Large intestine (tissue), 12 donors: ENCODE data around the gene COL1A2. TPM values are rescaled to one million over a fixed set of nuclear protein-coding genes. Genes with fewer than 3 reads are reported as not detected.

Experiments used
- DNase-seq, 2 donors: peaks; one replicate each; pipeline versions ENCODE4 v3.0.0 to v3.0.0-alpha.2; 2013
- H3K27ac ChIP-seq: one replicate; pipeline ENCODE4 v1.5.1; 2013; ENCODE audit warnings: low read length
- H3K27me3 ChIP-seq: 2 replicates; pipeline ENCODE4 v1.6.1; 2013; ENCODE audit warnings: low read length; ENCODE audit not compliant: control insufficient read depth, insufficient read depth
- H3K36me3 ChIP-seq: 2 replicates; pipeline ENCODE4 v1.6.1; 2013; ENCODE audit warnings: low read length; ENCODE audit not compliant: control insufficient read depth, insufficient read depth
- H3K4me1 ChIP-seq: one replicate; pipeline ENCODE4 v1.6.1; 2013; ENCODE audit warnings: low read length; ENCODE audit not compliant: control insufficient read depth, insufficient read depth
- H3K4me3 ChIP-seq: one replicate; pipeline ENCODE4 v1.5.1; 2013; ENCODE audit warnings: low read length
- H3K9me3 ChIP-seq: one replicate; pipeline ENCODE4 v1.6.1; 2013; ENCODE audit warnings: mild to moderate bottlenecking, low read depth, low read length, moderate library complexity; ENCODE audit not compliant: control insufficient read depth
- WGBS: methylation state at CpG from one replicate; pipeline ENCODE4 v1.1.5; 2013; ENCODE audit warnings: low lambda C conversion rate; ENCODE audit not compliant: insufficient coverage; 5-methylcytosine and 5-hydroxymethylcytosine counted together
- long read RNA-seq, 11 donors: transcript quantifications; one replicate each; lab custom pipeline, GENCODE V29; 2026
- polyA plus RNA-seq: library from polyadenylated mRNA; unstranded; fragments of 120-200 nt; gene quantifications from one replicate; pipeline ENCODE4 v1.2.1, GENCODE V29; 2013

Gene COL1A2
- polyA plus RNA-seq: 532 TPM
- long read RNA-seq, donor 1, partial matches to known transcripts: 118 of 127 reads
- long read RNA-seq, donor 1, other reads (novel, unspliced or antisense): 0 of 127 reads
- long read RNA-seq, donor 2, transcript COL1A2-203 (4 exons, 1,123 nt): major isoform, 11 of 322 reads
- long read RNA-seq, donor 2, transcript COL1A2-205 (4 exons, 656 nt): minor isoform, 6 of 322 reads
- long read RNA-seq, donor 2, partial matches to known transcripts: 283 of 322 reads
- long read RNA-seq, donor 2, other reads (novel, unspliced or antisense): 20 of 322 reads
- long read RNA-seq, donor 3, transcript COL1A2-203 (4 exons, 1,123 nt): major isoform, 8 of 88 reads
- long read RNA-seq, donor 3, partial matches to known transcripts: 52 of 88 reads
- long read RNA-seq, donor 3, other reads (novel, unspliced or antisense): 25 of 88 reads
- long read RNA-seq, donor 4, partial matches to known transcripts: 18 of 18 reads
- long read RNA-seq, donor 4, other reads (novel, unspliced or antisense): 0 of 18 reads
- long read RNA-seq, donor 5, transcript COL1A2-203 (4 exons, 1,123 nt): major isoform, 6 of 161 reads
- long read RNA-seq, donor 5, transcript COL1A2-205 (4 exons, 656 nt): major isoform, 6 of 161 reads
- long read RNA-seq, donor 5, partial matches to known transcripts: 119 of 161 reads
- long read RNA-seq, donor 5, other reads (novel, unspliced or antisense): 29 of 161 reads
- long read RNA-seq, donor 6, transcript COL1A2-203 (4 exons, 1,123 nt): major isoform, 8 of 203 reads
- long read RNA-seq, donor 6, partial matches to known transcripts: 167 of 203 reads
- long read RNA-seq, donor 6, other reads (novel, unspliced or antisense): 25 of 203 reads
- long read RNA-seq, donor 7, transcript COL1A2-203 (4 exons, 1,123 nt): major isoform, 8 of 204 reads
- long read RNA-seq, donor 7, partial matches to known transcripts: 157 of 204 reads
- long read RNA-seq, donor 7, other reads (novel, unspliced or antisense): 34 of 204 reads
- long read RNA-seq, donor 8, transcript COL1A2-205 (4 exons, 656 nt): minor isoform, 12 of 281 reads
- long read RNA-seq, donor 8, transcript COL1A2-203 (4 exons, 1,123 nt): major isoform, 16 of 281 reads
- long read RNA-seq, donor 8, partial matches to known transcripts: 205 of 281 reads
- long read RNA-seq, donor 8, other reads (novel, unspliced or antisense): 47 of 281 reads
- long read RNA-seq, donor 9, transcript COL1A2-203 (4 exons, 1,123 nt): major isoform, 5 of 75 reads
- long read RNA-seq, donor 9, partial matches to known transcripts: 46 of 75 reads
- long read RNA-seq, donor 9, other reads (novel, unspliced or antisense): 20 of 75 reads
- long read RNA-seq, donor 10, transcript COL1A2-203 (4 exons, 1,123 nt): major isoform, 8 of 168 reads
- long read RNA-seq, donor 10, transcript COL1A2-205 (4 exons, 656 nt): minor isoform, 5 of 168 reads
- long read RNA-seq, donor 10, partial matches to known transcripts: 131 of 168 reads
- long read RNA-seq, donor 10, other reads (novel, unspliced or antisense): 22 of 168 reads
- long read RNA-seq, donor 11, transcript COL1A2-203 (4 exons, 1,123 nt): major isoform, 10 of 156 reads
- long read RNA-seq, donor 11, partial matches to known transcripts: 86 of 156 reads
- long read RNA-seq, donor 11, other reads (novel, unspliced or antisense): 53 of 156 reads

- H3K27ac ChIP-seq: peak within 1 kb of the TSS; percentile 83
- peaks cover 19% of the 10 kb centered on the region for H3K27me3 ChIP-seq
- no peaks in the 10 kb centered on the region for H3K36me3 ChIP-seq
- no CpG with 5 or more reads among the region's 32 CpGs for WGBS
- peak within 1 kb of the TSS; percentile 61 for H3K4me3 ChIP-seq
- peaks cover 4% of the 10 kb centered on the region for H3K9me3 ChIP-seq
- H3K4me1 ChIP-seq: peaks cover 11% of the 10 kb centered on the region
- peak; percentile 60 to 70 for DNase-seq
These were observed at the start of gene COL1A2 for GRCh38 chr7:94394437-94395140. TSS of gene COL1A2 (plus strand) at chr7:94394895. CDS start at chr7:94395032, 137 bp downstream.

- Histone ChIP-seq H3K9me3 (no peaks in the 10 kb centered on the region), H3K27ac (no peak overlapping the region), H3K4me3 (no peak overlapping the region), H3K36me3 (no peaks in the 10 kb centered on the region), H3K4me1 (no peaks in the 10 kb centered on the region), H3K27me3 (peaks cover 2% of the 10 kb centered on the region)
- no peak for DNase-seq
These were observed 48.8 kb upstream of the COL1A2 start for GRCh38 chr7:94345907-94346306.

DNA sequence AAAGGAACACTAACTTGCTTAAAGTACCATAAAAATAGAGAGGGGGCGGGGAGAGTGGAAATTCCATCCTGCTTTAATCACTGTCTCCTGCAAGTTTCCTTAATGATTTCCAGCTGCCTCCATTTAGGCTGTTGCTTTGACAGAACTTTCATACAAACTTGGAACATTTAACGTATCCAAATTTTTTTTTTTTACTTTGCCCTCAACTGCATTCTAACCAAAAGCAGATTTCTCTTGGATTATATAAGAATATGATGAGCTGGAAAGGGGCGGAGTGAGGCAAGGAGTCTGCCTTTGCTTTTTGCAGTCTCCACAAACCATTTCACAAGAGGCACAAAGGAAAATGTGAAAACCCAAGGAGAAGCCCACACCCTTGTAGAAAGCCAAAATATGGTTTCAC lies 46.6 kb upstream of the COL1A2 start:
- H3K4me1 ChIP-seq: no peaks in the 10 kb centered on the region
- no peaks in the 10 kb centered on the region for H3K9me3 ChIP-seq
- no peaks in the 10 kb centered on the region for H3K36me3 ChIP-seq
- no peak overlapping the region for H3K4me3 ChIP-seq
- H3K27ac ChIP-seq: peak overlapping the region; percentile 47
- H3K27me3 ChIP-seq: peaks cover 2% of the 10 kb centered on the region
- 80% methylated on average over 1 of the region's 3 CpGs for WGBS
- peak; percentile 11 to 45 for DNase-seq

GRCh38 chr7:94350734-94351133 lies 44.0 kb upstream of the COL1A2 start:
- DNase-seq: no peak
- WGBS: no CpG with 5 or more reads among the region's 1 CpG
- Histone ChIP-seq H3K27me3 (peaks cover 2% of the 10 kb centered on the region), H3K36me3 (no peaks in the 10 kb centered on the region), H3K4me3 (no peak overlapping the region), H3K27ac (no peak overlapping the region), H3K9me3 (no peaks in the 10 kb centered on the region), H3K4me1 (no peaks in the 10 kb centered on the region)

DNA sequence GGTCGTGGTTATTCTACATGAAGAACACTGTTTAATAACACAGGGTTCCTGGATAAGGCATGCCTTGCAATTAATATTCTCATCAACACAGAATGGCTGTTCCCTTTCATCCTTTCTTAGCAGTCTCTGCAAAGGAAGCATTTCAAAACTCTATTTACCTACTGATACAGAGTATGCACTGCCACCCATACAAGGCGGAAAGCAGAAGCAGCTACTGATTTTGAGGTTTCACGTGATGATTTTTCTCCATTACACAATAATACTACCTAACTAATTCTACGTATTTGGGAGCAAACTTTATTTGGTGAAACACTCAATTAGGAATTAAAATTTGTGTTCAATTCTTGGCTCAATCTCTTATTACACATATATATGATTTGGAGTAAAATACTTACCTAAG lies 43.0 kb upstream of the COL1A2 start:
- DNase-seq: no peak
- Histone ChIP-seq H3K4me3 (no peak overlapping the region), H3K9me3 (no peaks in the 10 kb centered on the region), H3K4me1 (no peaks in the 10 kb centered on the region), H3K27ac (no peak overlapping the region), H3K27me3 (no peaks in the 10 kb centered on the region), H3K36me3 (no peaks in the 10 kb centered on the region)
- WGBS: no CpG with 5 or more reads among the region's 4 CpGs

DNA sequence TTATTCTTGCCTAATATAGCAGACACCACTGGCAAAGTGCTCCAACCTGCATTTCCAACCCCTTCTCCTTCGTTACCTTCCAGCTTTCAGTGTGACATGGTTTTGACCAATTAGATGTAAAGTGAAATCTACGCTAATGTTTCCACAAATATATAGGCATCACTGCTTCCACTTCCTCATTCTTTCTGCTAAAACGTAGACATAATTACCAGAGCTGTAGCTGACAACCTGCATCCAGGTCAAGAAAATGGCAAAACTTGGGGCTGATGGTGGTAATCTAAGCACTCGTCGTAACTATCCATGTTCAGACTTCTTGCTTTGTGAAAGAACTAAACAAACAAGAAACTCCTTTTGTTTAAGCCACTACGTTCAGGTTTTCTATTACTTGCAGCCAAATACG lies 41.8 kb upstream of the COL1A2 start:
- no peak overlapping the region for H3K4me3 ChIP-seq
- H3K4me1 ChIP-seq: no peaks in the 10 kb centered on the region
- 52% methylated on average over 2 of the region's 7 CpGs for WGBS

DNA sequence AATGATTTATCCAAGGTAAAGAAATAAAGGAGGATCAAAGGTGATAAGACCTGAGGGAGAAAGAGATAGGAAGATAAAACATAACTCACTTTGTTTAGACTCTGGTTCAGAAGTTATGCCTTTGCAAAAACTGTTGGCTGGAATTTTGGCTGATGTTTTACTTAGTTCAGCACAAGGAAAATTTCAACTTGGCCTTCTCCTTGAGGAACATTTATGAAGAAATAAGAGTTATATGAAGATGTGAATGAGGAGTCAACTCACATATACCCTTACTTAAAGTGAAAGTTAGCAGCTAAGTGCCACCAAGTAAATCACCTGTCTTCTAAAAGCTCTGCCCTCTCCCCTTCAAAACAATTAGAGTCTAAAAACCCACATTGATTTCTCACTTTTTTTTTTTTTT lies 39.7 kb upstream of the COL1A2 start:
- no peak for DNase-seq
- H3K27ac ChIP-seq: no peak overlapping the region

More for the DNA sequence above, 41.8 kb upstream of the COL1A2 start:
- H3K9me3 ChIP-seq: no peaks in the 10 kb centered on the region
- no peaks in the 10 kb centered on the region for H3K27me3 ChIP-seq
- H3K36me3 ChIP-seq: no peaks in the 10 kb centered on the region
- H3K27ac ChIP-seq: no peak overlapping the region
- DNase-seq: no peak

DNA sequence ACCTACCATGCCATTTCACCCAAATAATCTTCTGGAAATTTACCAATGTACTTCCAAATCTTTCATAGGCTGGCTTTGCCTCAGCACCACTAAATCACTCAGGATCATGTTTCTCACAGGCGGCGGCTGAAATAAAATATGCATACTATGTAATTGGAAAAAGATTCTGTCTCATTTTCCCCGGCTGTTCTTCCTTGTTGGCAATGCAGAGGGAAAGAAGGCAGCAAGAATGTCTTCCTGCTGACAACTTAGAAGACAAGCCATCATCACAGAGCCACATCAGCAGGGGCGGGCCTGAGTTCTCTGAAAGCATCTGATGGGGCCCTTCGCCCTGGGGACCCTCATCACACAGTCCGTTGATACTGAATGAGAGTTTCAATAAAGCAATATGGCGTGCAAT lies 39.2 kb upstream of the COL1A2 start:
- DNase-seq: no peak
- Histone ChIP-seq H3K9me3 (no peaks in the 10 kb centered on the region), H3K4me1 (no peaks in the 10 kb centered on the region), H3K27ac (no peak overlapping the region), H3K36me3 (no peaks in the 10 kb centered on the region), H3K27me3 (no peaks in the 10 kb centered on the region), H3K4me3 (no peak overlapping the region)
- WGBS: no CpG with 5 or more reads among the region's 7 CpGs

More for the DNA sequence above, 39.7 kb upstream of the COL1A2 start:
- H3K4me1 ChIP-seq: no peaks in the 10 kb centered on the region
- no peak overlapping the region for H3K4me3 ChIP-seq
- H3K9me3 ChIP-seq: no peaks in the 10 kb centered on the region
- no peaks in the 10 kb centered on the region for H3K36me3 ChIP-seq
- no peaks in the 10 kb centered on the region for H3K27me3 ChIP-seq

GRCh38 chr7:94357076-94357475 lies 37.6 kb upstream of the COL1A2 start:
- H3K36me3 ChIP-seq: no peaks in the 10 kb centered on the region
- H3K4me1 ChIP-seq: no peaks in the 10 kb centered on the region
- no peak overlapping the region for H3K27ac ChIP-seq
- DNase-seq: no peak
- no peaks in the 10 kb centered on the region for H3K27me3 ChIP-seq
- no CpG with 5 or more reads among the region's 3 CpGs for WGBS
- H3K9me3 ChIP-seq: no peaks in the 10 kb centered on the region
- no peak overlapping the region for H3K4me3 ChIP-seq
